H1 (cell line): ENCODE measurements around the gene TCF7.

ENCODE experiments used
- HDAC2 ChIP-seq, 2 experiments: fragments of 300-600 bp in 1 of 2; sonication (generic) in 1 of 2; IDR thresholded peaks; 2 replicates each; pipeline ENCODE4 v1.6.1; 2011 to 2012; ENCODE audit warnings: low read depth in 2 of 2, low read length in 2 of 2, mild to moderate bottlenecking in 2 of 2, moderate library complexity in 2 of 2, borderline replicate concordance in 1 of 2, inconsistent platforms in 1 of 2
- NRF1 ChIP-seq: IDR thresholded peaks from 2 replicates; pipeline ENCODE4 v1.6.1; 2011; ENCODE audit warnings: mild to moderate bottlenecking, low read depth, low read length, improper control_type of control experiment
- POLR2A ChIP-seq, 2 experiments: IDR thresholded peaks; 1 replicate in 1 of 2; 2 replicates in 1 of 2; pipeline ENCODE4 v1.6.1; 2011; ENCODE audit warnings: low read depth in 2 of 2, low read length in 2 of 2, mild to moderate bottlenecking in 2 of 2; ENCODE audit errors: control extremely low read depth in 1 of 2
- YY1 ChIP-seq: IDR thresholded peaks from 2 replicates; pipeline ENCODE4 v1.6.1; 2011; ENCODE audit warnings: low read depth, mild to moderate bottlenecking, low read length
- TF ChIP-seq, protein P1 (sequence below), 3 experiments: IDR thresholded peaks; 1 replicate in 2 of 3; 2 replicates in 1 of 3; pipeline versions ENCODE4 v1.5.1 to v1.6.1; 2011; ENCODE audit warnings: low read length in 3 of 3, mild to moderate bottlenecking in 3 of 3, inconsistent platforms in 2 of 3, low read depth in 1 of 3, moderate library complexity in 1 of 3; ENCODE audit not compliant: insufficient read depth in 1 of 3; ENCODE audit errors: control extremely low read depth in 1 of 3

- TF ChIP-seq, protein P1, sequence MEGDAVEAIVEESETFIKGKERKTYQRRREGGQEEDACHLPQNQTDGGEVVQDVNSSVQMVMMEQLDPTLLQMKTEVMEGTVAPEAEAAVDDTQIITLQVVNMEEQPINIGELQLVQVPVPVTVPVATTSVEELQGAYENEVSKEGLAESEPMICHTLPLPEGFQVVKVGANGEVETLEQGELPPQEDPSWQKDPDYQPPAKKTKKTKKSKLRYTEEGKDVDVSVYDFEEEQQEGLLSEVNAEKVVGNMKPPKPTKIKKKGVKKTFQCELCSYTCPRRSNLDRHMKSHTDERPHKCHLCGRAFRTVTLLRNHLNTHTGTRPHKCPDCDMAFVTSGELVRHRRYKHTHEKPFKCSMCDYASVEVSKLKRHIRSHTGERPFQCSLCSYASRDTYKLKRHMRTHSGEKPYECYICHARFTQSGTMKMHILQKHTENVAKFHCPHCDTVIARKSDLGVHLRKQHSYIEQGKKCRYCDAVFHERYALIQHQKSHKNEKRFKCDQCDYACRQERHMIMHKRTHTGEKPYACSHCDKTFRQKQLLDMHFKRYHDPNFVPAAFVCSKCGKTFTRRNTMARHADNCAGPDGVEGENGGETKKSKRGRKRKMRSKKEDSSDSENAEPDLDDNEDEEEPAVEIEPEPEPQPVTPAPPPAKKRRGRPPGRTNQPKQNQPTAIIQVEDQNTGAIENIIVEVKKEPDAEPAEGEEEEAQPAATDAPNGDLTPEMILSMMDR (IDR thresholded peaks at IDR 0.05; ENCODE audit: control extremely low read depth in 1 of 3, insufficient read depth in 1 of 3, low read depth in 1 of 3, low read length in 3 of 3) = no peak
- TF ChIP-seq YY1 (no peak), NRF1 (no peak), HDAC2 (IDR thresholded peaks at IDR 0.05; ENCODE audit: borderline replicate concordance in 1 of 2, low read depth in 2 of 2, low read length in 2 of 2) (no peak), POLR2A (IDR thresholded peaks at IDR 0.05; ENCODE audit: control extremely low read depth in 1 of 2, low read depth in 2 of 2, low read length in 2 of 2) (no peak)
Measured at GRCh38 chr5:134175921-134176510, 61.5 kb downstream of the TCF7 start.
